ENCODE data around the gene PDE9A. TPM values are rescaled to one million over a fixed set of nuclear protein-coding genes. Genes with fewer than 3 reads are reported as not detected.

Gene PDE9A
- total and polyA plus RNA-seq, 2 donors (not counting 1 experiment from before 2014, with no cell fraction given), result 0.34 to 5.8 TPM

DNA sequence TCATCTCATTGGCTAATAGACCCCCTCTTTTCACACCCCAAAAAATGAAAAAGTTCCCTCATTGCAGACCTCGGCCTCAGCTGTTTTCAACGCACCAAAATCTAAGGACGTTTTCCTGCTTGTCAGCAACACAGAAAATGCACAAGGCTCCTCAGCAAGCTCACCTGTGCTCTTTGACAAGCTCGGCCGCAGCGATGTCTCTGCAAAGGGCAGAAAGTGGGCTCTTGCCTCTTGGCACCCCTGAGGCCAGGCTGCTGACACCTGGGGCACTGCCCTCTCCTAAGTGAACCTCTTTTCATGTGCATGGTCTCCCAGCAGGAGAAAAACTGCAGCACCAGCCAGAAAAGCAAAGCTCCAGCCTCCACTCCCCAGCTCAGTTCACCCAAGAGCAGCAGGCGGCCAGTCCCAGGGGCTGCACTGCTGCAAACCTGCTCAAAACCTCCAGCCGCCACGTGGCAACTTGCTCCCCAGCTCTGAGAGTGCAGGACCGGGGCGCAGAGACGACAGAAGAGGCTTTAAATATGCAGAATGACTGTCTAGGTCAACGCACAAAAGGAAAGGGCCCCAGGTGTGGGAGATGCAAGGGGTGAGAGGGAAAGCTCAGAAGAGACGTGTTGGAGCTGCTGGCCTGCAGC, 101.7 kb downstream of the PDE9A start:
- H3K79me2 ChIP-seq (ENCODE audit: control insufficient read depth, insufficient read depth, low read length), result no peaks in the 10 kb centered on the region
- no peak overlapping the region for H3K27ac ChIP-seq (ENCODE audit: low read length in 2 of 2)
- H3K9me3 Mint-ChIP-seq (ENCODE audit: insufficient read depth), result no peaks in the 10 kb centered on the region
- no peaks in the 10 kb centered on the region for H3K4me1 Mint-ChIP-seq
- no peak overlapping the region for H3K27ac Mint-ChIP-seq
- ChIA-PET POLR2A (no interaction called here), CTCF (interaction anchor here (0.5 kb wide), 1 partner anchor 161 kb away, joined by 3 read pairs; no protein-coding TSS in a partner anchor)
- no peaks in the 10 kb centered on the region for H3K4me1 ChIP-seq (ENCODE audit: control insufficient read depth in 2 of 2, insufficient read depth in 2 of 2, low read length in 2 of 2)
- intact Hi-C loops (cut with micrococcal nuclease), result no loop called here
- H3K9me3 ChIP-seq (ENCODE audit: control extremely low read depth in 1 of 3, control insufficient read depth in 2 of 3, insufficient read depth in 1 of 3, low read length in 2 of 3), result no peaks in the 10 kb centered on the region
- ATAC-seq (ENCODE audit: low read depth) (no peak), DNase-seq (no peak)
- no peaks in the 10 kb centered on the region for H4K20me1 ChIP-seq (ENCODE audit: control insufficient read depth, insufficient read depth, low read length, poor library complexity, severe bottlenecking)
- H3K4me3 Mint-ChIP-seq, result no peak overlapping the region
- TF ChIP-seq, protein P1, sequence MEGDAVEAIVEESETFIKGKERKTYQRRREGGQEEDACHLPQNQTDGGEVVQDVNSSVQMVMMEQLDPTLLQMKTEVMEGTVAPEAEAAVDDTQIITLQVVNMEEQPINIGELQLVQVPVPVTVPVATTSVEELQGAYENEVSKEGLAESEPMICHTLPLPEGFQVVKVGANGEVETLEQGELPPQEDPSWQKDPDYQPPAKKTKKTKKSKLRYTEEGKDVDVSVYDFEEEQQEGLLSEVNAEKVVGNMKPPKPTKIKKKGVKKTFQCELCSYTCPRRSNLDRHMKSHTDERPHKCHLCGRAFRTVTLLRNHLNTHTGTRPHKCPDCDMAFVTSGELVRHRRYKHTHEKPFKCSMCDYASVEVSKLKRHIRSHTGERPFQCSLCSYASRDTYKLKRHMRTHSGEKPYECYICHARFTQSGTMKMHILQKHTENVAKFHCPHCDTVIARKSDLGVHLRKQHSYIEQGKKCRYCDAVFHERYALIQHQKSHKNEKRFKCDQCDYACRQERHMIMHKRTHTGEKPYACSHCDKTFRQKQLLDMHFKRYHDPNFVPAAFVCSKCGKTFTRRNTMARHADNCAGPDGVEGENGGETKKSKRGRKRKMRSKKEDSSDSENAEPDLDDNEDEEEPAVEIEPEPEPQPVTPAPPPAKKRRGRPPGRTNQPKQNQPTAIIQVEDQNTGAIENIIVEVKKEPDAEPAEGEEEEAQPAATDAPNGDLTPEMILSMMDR (IDR thresholded peaks at IDR 0.05), result no peak
- no peak for TF ChIP-seq EZH2 (IDR thresholded peaks at IDR 0.05; ENCODE audit: borderline replicate concordance, insufficient read depth, low read depth, low read length, poor library complexity, severe bottlenecking)
- 87% methylated on average over 13 of the region's 14 CpGs for WGBS (ENCODE audit: insufficient coverage)
- H3K9ac ChIP-seq (ENCODE audit: low read length), result no peak overlapping the region
- no peaks in the 10 kb centered on the region for H3K27me3 ChIP-seq (replicated peaks in 1 of 4; ENCODE audit: control extremely low read depth in 1 of 4, control insufficient read depth in 3 of 4, insufficient read depth in 4 of 4, low read length in 3 of 4)
- no peak overlapping the region for H3K4me2 ChIP-seq (replicated peaks; ENCODE audit: low read depth, low read length, poor library complexity, severe bottlenecking)
- no peak overlapping the region for H2AFZ ChIP-seq (ENCODE audit: insufficient read depth, low read depth, low read length, poor library complexity, severe bottlenecking)
- H3K36me3 ChIP-seq (replicated peaks in 1 of 2; ENCODE audit: control extremely low read depth in 1 of 2, control insufficient read depth in 1 of 2, extremely low read depth in 1 of 2, insufficient read depth in 2 of 2, low read length in 1 of 2), result no peaks in the 10 kb centered on the region
- H3K4me3 ChIP-seq (ENCODE audit: control extremely low read depth in 1 of 5, extremely low read depth in 1 of 5, insufficient read depth in 1 of 5, low read depth in 2 of 5, low read length in 4 of 5), result no peak overlapping the region
- H3K27me3 Mint-ChIP-seq, result no peaks in the 10 kb centered on the region

DNA sequence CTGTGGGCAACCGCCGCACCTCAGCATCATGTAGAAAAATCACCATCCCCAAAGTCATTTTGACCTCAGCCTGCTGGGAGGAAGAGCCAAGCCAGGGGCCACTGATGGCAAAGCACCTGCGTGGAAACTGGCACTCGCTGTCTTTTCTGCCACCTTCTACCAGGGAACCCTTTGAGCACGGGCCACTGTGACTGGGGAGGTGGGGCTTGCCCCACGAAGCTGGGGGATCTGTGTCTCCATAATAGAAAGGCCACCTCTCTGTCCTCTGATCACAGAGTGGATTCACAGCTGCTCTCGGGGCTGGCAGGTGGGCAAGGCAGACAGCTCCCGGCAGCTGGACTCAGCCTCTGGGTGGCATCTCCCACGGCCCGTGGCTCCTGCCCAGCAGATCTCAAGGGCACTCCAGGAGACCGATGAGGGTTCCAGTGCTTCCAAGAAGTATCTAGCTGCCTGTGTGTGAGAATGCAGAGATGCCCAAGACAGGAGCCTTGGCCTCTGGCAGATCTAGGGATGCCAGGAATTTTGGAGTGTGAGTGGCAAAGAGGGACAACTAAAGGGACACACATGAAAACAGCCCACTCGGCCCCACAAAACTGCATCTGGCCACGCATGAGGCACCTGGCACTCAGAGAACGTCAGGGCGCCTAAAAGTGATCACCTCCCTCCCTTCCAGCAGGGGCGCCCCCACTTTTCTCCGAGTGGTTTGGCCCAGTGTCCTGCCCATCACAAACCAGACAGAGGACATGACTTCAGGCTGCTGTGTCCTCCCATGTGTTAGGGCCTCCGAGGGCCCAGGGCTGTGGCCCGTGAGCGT, 102.6 kb downstream of the PDE9A start:
- no peak overlapping the region for H3K27ac ChIP-seq (ENCODE audit: low read length in 2 of 2)
- POLR2A ChIA-PET, result no interaction called here

More for the DNA sequence above, 102.6 kb downstream of the PDE9A start:
- Mint-ChIP-seq H3K27me3 (no peaks in the 10 kb centered on the region), H3K27ac (no peak overlapping the region), H3K4me3 (no peak overlapping the region), H3K4me1 (no peaks in the 10 kb centered on the region), H3K9me3 (ENCODE audit: insufficient read depth) (no peaks in the 10 kb centered on the region)
- no peaks in the 10 kb centered on the region for H3K4me1 ChIP-seq (ENCODE audit: control insufficient read depth in 2 of 2, insufficient read depth in 2 of 2, low read length in 2 of 2)
- no peak for DNase-seq
- no peaks in the 10 kb centered on the region for H3K27me3 ChIP-seq (replicated peaks in 1 of 4; ENCODE audit: control extremely low read depth in 1 of 4, control insufficient read depth in 3 of 4, insufficient read depth in 4 of 4, low read length in 3 of 4)
- no peak for ATAC-seq (ENCODE audit: low read depth)
- intact Hi-C loops (cut with micrococcal nuclease), result no loop called here
- no peak overlapping the region for H3K9ac ChIP-seq (ENCODE audit: low read length)
- TF ChIP-seq, protein P1 (IDR thresholded peaks at IDR 0.05), result no peak
- TF ChIP-seq EZH2 (IDR thresholded peaks at IDR 0.05; ENCODE audit: borderline replicate concordance, insufficient read depth, low read depth, low read length, poor library complexity, severe bottlenecking), result no peak
- CTCF ChIA-PET, result interaction anchor here (0.5 kb wide), 1 partner anchor 162 kb away, joined by 3 read pairs; no protein-coding TSS in a partner anchor
- no peaks in the 10 kb centered on the region for H4K20me1 ChIP-seq (ENCODE audit: control insufficient read depth, insufficient read depth, low read length, poor library complexity, severe bottlenecking)
- no peak overlapping the region for H2AFZ ChIP-seq (ENCODE audit: insufficient read depth, low read depth, low read length, poor library complexity, severe bottlenecking)
- no peaks in the 10 kb centered on the region for H3K36me3 ChIP-seq (replicated peaks in 1 of 2; ENCODE audit: control extremely low read depth in 1 of 2, control insufficient read depth in 1 of 2, extremely low read depth in 1 of 2, insufficient read depth in 2 of 2, low read length in 1 of 2)
- H3K79me2 ChIP-seq (ENCODE audit: control insufficient read depth, insufficient read depth, low read length), result no peaks in the 10 kb centered on the region
- no peak overlapping the region for H3K4me2 ChIP-seq (replicated peaks; ENCODE audit: low read depth, low read length, poor library complexity, severe bottlenecking)
- H3K4me3 ChIP-seq (ENCODE audit: control extremely low read depth in 1 of 5, extremely low read depth in 1 of 5, insufficient read depth in 1 of 5, low read depth in 2 of 5, low read length in 4 of 5), result no peak overlapping the region
- no peaks in the 10 kb centered on the region for H3K9me3 ChIP-seq (ENCODE audit: control extremely low read depth in 1 of 3, control insufficient read depth in 2 of 3, insufficient read depth in 1 of 3, low read length in 2 of 3)
- WGBS (ENCODE audit: insufficient coverage), result 92% methylated on average over 20 of the region's 20 CpGs
